GM18907 (cell line): Measurements from ENCODE around the gene LEPR.
"Not testable (repeated sequence)": the region's sequence is repeated elsewhere in the genome, so short reads cannot be mapped to it uniquely, and the experiment has no call there.

Source experiments
- ATAC-seq: cut with Tn5 transposase; IDR thresholded peaks from one replicate; pipeline ENCODE4 v1.9.1; 2021; ENCODE audit warnings: mild to moderate bottlenecking, moderate library complexity; ENCODE audit not compliant: unreplicated experiment

LEPR gene

DNA sequence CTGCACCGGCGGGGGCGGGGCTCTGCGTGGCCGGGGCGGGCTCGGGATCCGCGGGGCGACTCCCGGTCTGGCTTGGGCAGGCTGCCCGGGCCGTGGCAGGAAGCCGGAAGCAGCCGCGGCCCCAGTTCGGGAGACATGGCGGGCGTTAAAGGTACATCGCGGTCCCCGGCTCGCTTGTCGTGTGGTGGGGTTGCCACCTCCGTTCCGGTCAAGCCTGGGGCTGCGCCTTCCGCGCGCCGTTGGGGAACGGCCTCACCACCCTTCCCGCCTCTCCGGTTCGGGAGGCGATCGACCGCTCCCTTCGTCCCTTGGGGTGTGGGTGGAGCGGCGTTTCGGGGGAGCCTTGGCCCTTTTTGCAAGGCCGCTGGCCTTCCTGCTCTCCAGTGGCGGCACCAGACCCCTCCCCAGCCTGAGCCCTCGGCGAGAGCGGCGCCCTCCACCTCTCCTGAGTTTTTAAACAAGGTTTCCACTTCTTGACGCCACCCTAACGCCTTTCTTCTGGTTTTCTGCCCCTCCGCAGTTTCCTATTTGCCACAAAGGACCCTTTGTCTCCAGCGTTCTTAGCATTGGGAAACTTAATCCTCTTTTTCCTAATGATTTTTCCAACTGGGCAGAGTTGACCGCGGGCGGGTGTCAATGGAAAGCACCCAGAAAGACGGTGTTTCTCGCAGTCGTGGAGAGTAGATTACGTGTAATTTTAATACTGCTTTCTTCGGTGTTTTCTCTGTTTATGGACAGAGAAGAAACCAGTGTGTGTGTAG lies at the start of gene LEPR, which contains the start of gene LEPROT:
TSS of gene LEPR (plus strand) at position 79 of the 761 bp plus-strand sequence. CDS start 144,898 bp downstream, outside the sequence.
TSS of gene LEPROT (plus strand) at position 79 of the 761 bp plus-strand sequence. CDS start at position 136, 57 bp downstream.
- peak; percentile 68 for ATAC-seq

- ATAC-seq, result no peak
Measured at GRCh38 chr1:65371544-65371943, 48.9 kb upstream of the LEPR start.

- ATAC-seq, result no peak
Measured at GRCh38 chr1:65372557-65372956, 47.9 kb upstream of the LEPR start.

GRCh38 chr1:65377496-65378246 lies 42.8 kb upstream of the LEPR start:
- ATAC-seq, result no peak

DNA sequence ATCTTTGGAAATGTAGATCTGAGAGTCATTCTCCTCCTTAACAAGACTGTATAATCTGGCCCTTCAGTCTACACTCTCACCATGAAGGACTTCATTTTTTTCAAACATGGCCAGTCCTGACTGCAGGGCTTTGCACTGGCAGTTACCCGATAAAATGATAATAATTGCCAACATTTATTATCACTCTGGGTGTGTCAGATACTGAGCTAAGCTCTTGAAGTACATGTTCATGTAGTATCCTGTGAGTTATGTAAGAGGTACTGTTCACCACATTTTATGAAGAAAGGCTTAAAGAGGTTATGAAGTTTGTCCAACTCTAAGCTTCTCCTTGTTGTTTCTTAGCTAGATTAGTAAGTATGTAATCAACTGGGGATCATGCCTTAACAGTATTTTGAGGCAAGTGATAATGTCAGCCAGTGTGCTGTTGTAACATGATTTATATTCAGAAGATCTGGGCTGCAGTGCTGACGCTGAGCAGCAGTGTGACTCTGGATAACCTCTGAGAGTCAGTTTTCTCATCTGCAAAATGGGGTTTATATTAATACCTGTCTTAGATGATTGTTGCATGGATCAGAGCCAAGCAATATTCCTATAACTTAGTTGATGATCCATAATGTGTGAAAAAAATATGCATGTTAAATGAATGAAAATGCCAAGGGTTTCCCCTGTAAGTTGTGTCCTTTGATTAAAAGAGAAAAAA lies 42.1 kb upstream of the LEPR start:
- no peak for ATAC-seq

- not testable (repeated sequence) for ATAC-seq
Measured at GRCh38 chr1:65384426-65384825, 36.0 kb upstream of the LEPR start.

- no peak for ATAC-seq
Measured at GRCh38 chr1:65386439-65386838, 34.0 kb upstream of the LEPR start.

- ATAC-seq, result no peak
Measured at GRCh38 chr1:65387821-65388220, 32.6 kb upstream of the LEPR start.

GRCh38 chr1:65388908-65389695 lies 31.4 kb upstream of the LEPR start:
- no peak for ATAC-seq

GRCh38 chr1:65392497-65392896 lies 28.0 kb upstream of the LEPR start:
- no peak for ATAC-seq

DNA sequence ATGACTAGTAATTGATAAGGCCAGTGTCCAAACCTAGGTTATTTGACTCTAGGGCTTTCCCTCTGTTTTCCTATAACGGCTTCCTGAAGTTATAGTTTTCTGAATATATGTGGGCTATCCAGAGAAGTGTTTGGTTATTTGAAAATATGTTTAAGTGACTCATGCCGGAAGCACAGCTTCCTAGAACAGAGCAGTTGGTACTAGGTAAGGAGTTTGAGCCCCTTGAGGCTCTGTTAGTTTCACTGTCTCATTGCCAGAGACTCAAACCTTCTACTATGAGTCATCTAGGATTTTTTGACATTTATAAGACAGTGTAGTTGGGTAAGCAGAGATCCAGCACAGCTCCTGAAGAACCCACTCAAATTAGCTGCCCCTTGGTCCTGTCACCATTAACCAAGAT lies 27.1 kb upstream of the LEPR start:
- ATAC-seq, result peak; percentile 90

GRCh38 chr1:65393928-65394327 lies 26.5 kb upstream of the LEPR start:
- ATAC-seq, result no peak

- no peak for ATAC-seq
Measured at GRCh38 chr1:65395887-65396612, 24.4 kb upstream of the LEPR start.

DNA sequence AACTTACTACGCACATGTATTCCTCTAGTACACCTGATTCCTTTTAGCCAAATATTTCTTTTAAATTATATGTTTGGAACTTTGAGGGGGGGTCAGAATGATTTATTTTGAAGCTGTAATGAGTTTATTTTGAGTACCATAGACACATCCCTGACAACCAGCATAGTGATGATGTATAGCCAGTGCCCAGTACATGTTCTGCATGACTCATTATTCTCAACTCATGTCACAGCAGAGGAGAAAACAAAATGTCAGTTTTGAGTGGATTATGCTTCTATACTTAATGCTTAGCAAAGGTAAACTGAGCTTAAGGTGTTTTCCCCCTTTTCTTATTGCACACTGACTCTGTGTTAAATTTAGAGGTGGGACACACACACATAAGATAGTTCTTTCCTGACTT lies 22.4 kb upstream of the LEPR start:
- no peak for ATAC-seq

- no peak for ATAC-seq
Measured at GRCh38 chr1:65399003-65399402, 21.5 kb upstream of the LEPR start.

GRCh38 chr1:65401612-65402011 lies 18.9 kb upstream of the LEPR start:
- ATAC-seq, result no peak

- no peak for ATAC-seq
Measured at GRCh38 chr1:65404941-65405340, 15.5 kb upstream of the LEPR start.

- ATAC-seq, result no peak
Measured at GRCh38 chr1:65407877-65408276, 12.6 kb upstream of the LEPR start.

DNA sequence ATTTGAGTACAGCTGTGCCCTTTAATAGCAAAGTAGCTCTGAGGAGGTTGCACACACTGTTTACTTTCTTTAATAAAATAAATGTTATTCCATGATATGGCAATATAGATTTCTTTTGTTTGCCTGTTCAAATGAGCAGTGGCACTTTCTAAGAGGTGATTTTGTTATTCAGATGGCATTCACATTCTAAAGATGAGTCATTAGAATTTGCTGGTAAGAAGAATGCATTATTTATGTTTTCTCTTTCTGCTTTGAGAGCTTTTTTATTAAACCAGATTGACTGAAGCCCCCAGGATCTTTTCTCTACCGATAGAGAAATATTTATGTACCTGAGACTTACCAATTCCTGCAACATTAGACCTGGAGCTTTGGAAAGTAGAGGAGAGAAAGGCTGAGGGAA lies 11.2 kb upstream of the LEPR start:
- ATAC-seq, result no peak

DNA sequence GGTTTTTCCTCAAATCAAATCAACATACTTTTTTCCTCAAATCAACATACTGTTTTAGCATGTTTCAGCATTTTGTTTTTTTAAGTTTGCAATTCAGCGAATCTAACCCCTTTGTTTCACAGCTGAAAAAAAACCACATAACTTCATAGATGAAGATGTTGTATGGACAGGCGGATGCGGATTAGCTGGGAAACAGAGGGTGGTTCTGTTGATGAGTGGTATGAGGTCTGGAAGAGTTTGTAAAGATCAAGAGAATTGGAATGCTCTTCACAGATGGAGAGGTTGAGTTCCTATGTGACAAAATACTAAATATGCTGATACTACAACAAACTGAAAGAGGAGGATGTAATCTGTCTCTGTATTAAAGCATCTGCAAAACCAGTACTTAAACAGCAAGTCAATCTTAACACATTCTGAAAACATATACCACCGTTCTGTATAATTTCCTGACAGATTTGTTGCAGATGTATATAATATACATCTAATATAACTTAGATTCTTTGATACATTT lies 10.6 kb upstream of the LEPR start:
- no peak for ATAC-seq
